ENCODE data around the gene GFOD1.

GRCh38 chr6:13536796-13537526 lies 49.6 kb upstream of the GFOD1 start:
- TF ChIP-seq CTCF (IDR thresholded peaks at IDR 0.05; ENCODE audit: low read depth, low read length, missing input control) (no peak), RAD21 (IDR thresholded peaks at IDR 0.05) (peak; percentile 45 to 58), FOXA1 (IDR thresholded peaks at IDR 0.05) (no peak), YY1 (IDR thresholded peaks at IDR 0.05) (peak; percentile 46), EGR1 (IDR thresholded peaks at IDR 0.05; ENCODE audit: low read depth in 2 of 2) (no peak), SP1 (IDR thresholded peaks at IDR 0.05) (no peak)
- TF ChIP-seq, protein P1, sequence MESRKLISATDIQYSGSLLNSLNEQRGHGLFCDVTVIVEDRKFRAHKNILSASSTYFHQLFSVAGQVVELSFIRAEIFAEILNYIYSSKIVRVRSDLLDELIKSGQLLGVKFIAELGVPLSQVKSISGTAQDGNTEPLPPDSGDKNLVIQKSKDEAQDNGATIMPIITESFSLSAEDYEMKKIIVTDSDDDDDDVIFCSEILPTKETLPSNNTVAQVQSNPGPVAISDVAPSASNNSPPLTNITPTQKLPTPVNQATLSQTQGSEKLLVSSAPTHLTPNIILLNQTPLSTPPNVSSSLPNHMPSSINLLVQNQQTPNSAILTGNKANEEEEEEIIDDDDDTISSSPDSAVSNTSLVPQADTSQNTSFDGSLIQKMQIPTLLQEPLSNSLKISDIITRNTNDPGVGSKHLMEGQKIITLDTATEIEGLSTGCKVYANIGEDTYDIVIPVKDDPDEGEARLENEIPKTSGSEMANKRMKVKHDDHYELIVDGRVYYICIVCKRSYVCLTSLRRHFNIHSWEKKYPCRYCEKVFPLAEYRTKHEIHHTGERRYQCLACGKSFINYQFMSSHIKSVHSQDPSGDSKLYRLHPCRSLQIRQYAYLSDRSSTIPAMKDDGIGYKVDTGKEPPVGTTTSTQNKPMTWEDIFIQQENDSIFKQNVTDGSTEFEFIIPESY (IDR thresholded peaks at IDR 0.05): no peak
